GM12892 (cell line): Measurements from ENCODE around the gene CFAP97D1.

Source experiments
- DNase-seq: peaks from one replicate; pipeline ENCODE4 v3.0.0; 2011; ENCODE audit not compliant: insufficient read length
- FAIRE-seq: peaks from 2 replicates; lab custom pipeline; 2011; peaks lifted over from hg19 to GRCh38; lab: Jason Lieb, UNC
- POLR2A ChIP-seq: IDR thresholded peaks from 2 replicates; pipeline ENCODE4 v1.6.1; 2011; ENCODE audit warnings: low read depth, low read length, control low read depth
- POLR2AphosphoS5 ChIP-seq: IDR thresholded peaks from 2 replicates; pipeline ENCODE4 v1.6.1; 2011; ENCODE audit warnings: low read depth, low read length, control low read depth
- TAF1 ChIP-seq: IDR thresholded peaks from 2 replicates; pipeline ENCODE4 v1.6.1; 2011; ENCODE audit warnings: low read depth, mild to moderate bottlenecking, control low read depth, low read length, borderline replicate concordance

CFAP97D1 gene

GRCh38 chr17:43834106-43834505, 53.9 kb downstream of the CFAP97D1 start:
- DNase-seq (no peak), FAIRE-seq (no peak)
- TF ChIP-seq POLR2A (no peak), POLR2AphosphoS5 (no peak), TAF1 (no peak)
